Thoracic aorta (tissue), 2 donors: ENCODE results near the gene PGM2. TPM values are rescaled to one million over a fixed set of nuclear protein-coding genes. Genes with fewer than 3 reads are reported as not detected.

Experiments
- ATAC-seq: fragments of 150-250 bp; one replicate; pipeline ENCODE4 v1.8.0; 2017; ENCODE audit warnings: low read depth; ENCODE audit not compliant: insufficient number of reproducible peaks, low FRiP score
- DNase-seq: peaks from one replicate; pipeline ENCODE4 v3.0.0-alpha.2; 2020; ENCODE audit warnings: low spot score
- H3K27ac ChIP-seq, 2 donors: fragments of 200-600 bp; sonication (generic); 1 replicate in 1 of 2; 2 replicates in 1 of 2; pipeline ENCODE4 v1.5.1; 2016; ENCODE audit warnings: mild to moderate bottlenecking in 2 of 2, moderate library complexity in 2 of 2
- H3K27me3 ChIP-seq: fragments of 200-600 bp; sonication (generic); replicated peaks from 2 replicates; pipeline ENCODE4 v1.6.0; 2016; ENCODE audit warnings: mild to moderate bottlenecking; ENCODE audit not compliant: insufficient read depth
- H3K36me3 ChIP-seq: fragments of 200-600 bp; sonication (generic); one replicate; pipeline ENCODE4 v1.5.1; 2016
- H3K4me1 ChIP-seq, 2 donors: fragments of 200-600 bp; sonication (generic); 1 replicate in 1 of 2; 2 replicates in 1 of 2; pipeline versions ENCODE4 v1.5.1 to v1.6.0; 2016; ENCODE audit warnings: low read depth in 2 of 2, mild to moderate bottlenecking in 1 of 2; ENCODE audit not compliant: control insufficient read depth in 1 of 2
- H3K4me3 ChIP-seq: fragments of 200-600 bp; sonication (generic); 2 replicates; pipeline ENCODE4 v1.5.1; 2016; ENCODE audit warnings: mild to moderate bottlenecking
- H3K9me3 ChIP-seq: fragments of 200-600 bp; sonication (generic); 2 replicates; pipeline ENCODE4 v1.5.1; 2016
- total RNA-seq, 2 donors: library from RNA; depleted of rRNA; stranded (reverse); fragments of >200 nt; gene quantifications; one replicate each; pipeline versions ENCODE4 v1.1.0 to v1.2.3, GENCODE V29; 2016
- TF ChIP-seq, protein P1 (sequence below): fragments of 200-600 bp; sonication (generic); IDR thresholded peaks from one replicate; pipeline ENCODE4 v1.5.1; 2019; ENCODE audit warnings: antibody characterized with exemption

Gene PGM2
- total RNA-seq, 2 donors from 2014 or later, result 22.9 to 29.1 TPM

DNA sequence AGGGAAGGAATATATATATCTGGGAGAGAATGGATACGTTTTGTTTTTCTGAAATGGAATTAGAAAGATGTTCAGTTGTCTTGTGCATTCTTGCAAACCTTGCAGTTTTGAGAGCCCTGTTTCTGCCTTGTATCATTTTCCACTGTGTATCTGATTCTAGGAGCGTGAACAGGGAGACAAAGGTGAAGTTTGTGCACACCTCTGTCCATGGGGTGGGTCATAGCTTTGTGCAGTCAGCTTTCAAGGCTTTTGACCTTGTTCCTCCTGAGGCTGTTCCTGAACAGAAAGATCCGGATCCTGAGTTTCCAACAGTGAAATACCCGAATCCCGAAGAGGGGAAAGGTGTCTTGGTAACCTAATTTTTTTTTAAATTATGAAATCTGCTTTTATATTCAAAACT lies 17.7 kb downstream of the PGM2 start:
- peaks cover 14% of the 10 kb centered on the region for H3K36me3 ChIP-seq
- no peak overlapping the region for H3K27ac ChIP-seq
- DNase-seq (no peak), ATAC-seq (no peak)
- no peaks in the 10 kb centered on the region for H3K9me3 ChIP-seq
- H3K4me1 ChIP-seq, result no peaks in the 10 kb centered on the region
- TF ChIP-seq, protein P1, sequence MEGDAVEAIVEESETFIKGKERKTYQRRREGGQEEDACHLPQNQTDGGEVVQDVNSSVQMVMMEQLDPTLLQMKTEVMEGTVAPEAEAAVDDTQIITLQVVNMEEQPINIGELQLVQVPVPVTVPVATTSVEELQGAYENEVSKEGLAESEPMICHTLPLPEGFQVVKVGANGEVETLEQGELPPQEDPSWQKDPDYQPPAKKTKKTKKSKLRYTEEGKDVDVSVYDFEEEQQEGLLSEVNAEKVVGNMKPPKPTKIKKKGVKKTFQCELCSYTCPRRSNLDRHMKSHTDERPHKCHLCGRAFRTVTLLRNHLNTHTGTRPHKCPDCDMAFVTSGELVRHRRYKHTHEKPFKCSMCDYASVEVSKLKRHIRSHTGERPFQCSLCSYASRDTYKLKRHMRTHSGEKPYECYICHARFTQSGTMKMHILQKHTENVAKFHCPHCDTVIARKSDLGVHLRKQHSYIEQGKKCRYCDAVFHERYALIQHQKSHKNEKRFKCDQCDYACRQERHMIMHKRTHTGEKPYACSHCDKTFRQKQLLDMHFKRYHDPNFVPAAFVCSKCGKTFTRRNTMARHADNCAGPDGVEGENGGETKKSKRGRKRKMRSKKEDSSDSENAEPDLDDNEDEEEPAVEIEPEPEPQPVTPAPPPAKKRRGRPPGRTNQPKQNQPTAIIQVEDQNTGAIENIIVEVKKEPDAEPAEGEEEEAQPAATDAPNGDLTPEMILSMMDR, result no peak
- no peaks in the 10 kb centered on the region for H3K27me3 ChIP-seq
- no peak overlapping the region for H3K4me3 ChIP-seq

DNA sequence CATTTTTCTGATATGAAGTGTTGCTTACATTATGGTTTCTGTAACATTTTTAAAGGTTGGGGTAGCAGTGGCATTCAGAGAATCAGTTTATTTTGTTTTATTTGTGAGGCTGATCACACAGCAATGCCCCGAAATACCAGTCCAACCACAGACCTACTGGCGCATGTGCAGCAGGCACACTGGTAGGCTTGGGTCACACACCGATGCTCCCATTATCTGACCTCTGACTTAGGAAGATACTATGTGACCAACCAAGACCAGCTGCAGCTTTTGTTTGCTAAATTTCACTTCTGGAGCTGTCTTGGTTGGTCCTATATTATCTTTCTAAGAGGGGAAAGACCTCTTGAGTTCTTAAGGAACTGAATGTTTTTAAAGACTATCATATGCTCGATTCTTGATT lies 18.7 kb downstream of the PGM2 start:
- Histone ChIP-seq H3K36me3 (peaks cover 11% of the 10 kb centered on the region), H3K4me3 (no peak overlapping the region), H3K27me3 (no peaks in the 10 kb centered on the region), H3K9me3 (no peaks in the 10 kb centered on the region), H3K27ac (no peak overlapping the region), H3K4me1 (no peaks in the 10 kb centered on the region)
- TF ChIP-seq, protein P1, result no peak
- DNase-seq (no peak), ATAC-seq (no peak)

DNA sequence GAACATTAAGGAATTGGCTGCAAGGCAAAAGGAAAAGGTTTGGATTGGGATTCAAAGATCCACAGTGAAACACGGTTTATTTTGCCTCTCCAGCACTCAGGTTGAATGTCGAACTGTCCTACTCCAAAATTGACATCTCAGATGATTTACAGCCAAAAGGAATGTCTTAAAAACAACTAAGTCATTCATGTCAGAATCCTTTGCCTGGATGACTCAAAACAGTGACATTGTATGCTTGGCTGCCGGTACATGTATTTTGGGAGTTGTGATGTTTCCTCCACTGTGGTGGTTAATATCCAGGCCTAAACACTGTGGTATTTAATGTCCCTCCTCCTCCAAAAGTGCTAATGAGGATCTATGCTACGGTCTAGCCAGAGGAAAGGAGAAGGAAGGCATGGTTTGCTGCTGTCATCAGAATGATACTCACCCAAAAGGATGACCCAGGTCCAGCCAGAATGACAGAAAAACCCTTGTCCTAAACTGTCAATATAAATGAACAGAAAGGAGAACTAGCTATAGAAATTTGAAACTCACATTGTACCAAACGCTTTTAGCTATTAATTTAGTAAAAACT lies 20.9 kb downstream of the PGM2 start:
- H3K9me3 ChIP-seq, result no peaks in the 10 kb centered on the region
- H3K27ac ChIP-seq, result no peak overlapping the region
- no peak for DNase-seq
- no peak overlapping the region for H3K4me3 ChIP-seq
- ATAC-seq, result no peak
- peaks cover 5% of the 10 kb centered on the region for H3K36me3 ChIP-seq
- H3K27me3 ChIP-seq, result no peaks in the 10 kb centered on the region
- TF ChIP-seq, protein P1, result no peak
- no peaks in the 10 kb centered on the region for H3K4me1 ChIP-seq

DNA sequence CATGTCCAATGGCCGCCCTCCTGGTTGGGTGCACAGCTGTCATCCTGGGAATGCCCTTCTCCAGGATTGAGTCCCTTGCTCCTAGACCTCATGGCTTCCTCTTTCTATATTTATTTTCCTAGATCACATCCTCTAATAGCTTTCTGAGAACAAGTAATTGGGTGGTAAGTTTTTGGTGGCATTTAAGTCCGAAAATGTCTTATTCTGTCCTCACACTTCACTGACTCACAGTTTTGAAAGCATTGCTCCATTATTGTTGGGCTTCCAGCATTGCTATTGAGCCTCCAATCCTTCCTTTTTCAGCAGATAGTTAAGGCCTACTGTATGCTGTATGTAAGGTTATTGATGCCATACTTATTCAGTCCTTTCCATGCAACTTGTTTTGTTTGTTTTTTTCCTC lies 25.9 kb downstream of the PGM2 start:
- no peak for DNase-seq
- TF ChIP-seq, protein P1, result no peak
- H3K4me3 ChIP-seq, result no peak overlapping the region
- ATAC-seq, result no peak
- no peaks in the 10 kb centered on the region for H3K36me3 ChIP-seq
- no peaks in the 10 kb centered on the region for H3K9me3 ChIP-seq
- no peaks in the 10 kb centered on the region for H3K4me1 ChIP-seq
- no peak overlapping the region for H3K27ac ChIP-seq
- no peaks in the 10 kb centered on the region for H3K27me3 ChIP-seq

DNA sequence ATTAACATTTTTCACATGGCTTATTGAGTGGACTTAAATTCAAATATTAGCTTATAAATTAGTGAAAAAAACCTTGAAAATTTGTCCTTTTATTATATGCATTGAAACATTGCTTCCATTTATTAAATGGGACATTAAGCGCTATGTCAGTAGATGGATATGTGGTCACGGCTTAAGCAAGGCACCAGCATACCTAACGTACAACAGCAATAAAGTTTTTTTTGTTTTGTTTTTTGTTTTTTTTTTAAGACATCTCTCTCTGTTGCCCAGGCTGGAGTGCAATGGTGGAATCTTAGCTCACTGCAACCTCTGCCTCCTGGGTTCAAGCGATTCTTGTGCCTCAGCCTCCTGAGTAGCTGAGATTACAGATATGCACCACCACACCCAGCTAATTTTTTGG lies 31.6 kb downstream of the PGM2 start:
- H3K9me3 ChIP-seq, result no peaks in the 10 kb centered on the region
- ATAC-seq (no peak), DNase-seq (no peak)
- H3K4me3 ChIP-seq, result no peak overlapping the region
- no peaks in the 10 kb centered on the region for H3K27me3 ChIP-seq
- H3K4me1 ChIP-seq, result no peaks in the 10 kb centered on the region
- TF ChIP-seq, protein P1, result no peak
- no peaks in the 10 kb centered on the region for H3K36me3 ChIP-seq
- H3K27ac ChIP-seq, result no peak overlapping the region
